ENCODE data around the gene SIRT2. TPM values are rescaled to one million over a fixed set of nuclear protein-coding genes. Genes with fewer than 3 reads are reported as not detected.
A peak's percentile ranks its signal among the peaks of the same experiment; 100 is the strongest.

SIRT2 gene
- total RNA-seq, 6 donors from 2014 or later = 45.2 to 93.2 (median 59.1) TPM

DNA sequence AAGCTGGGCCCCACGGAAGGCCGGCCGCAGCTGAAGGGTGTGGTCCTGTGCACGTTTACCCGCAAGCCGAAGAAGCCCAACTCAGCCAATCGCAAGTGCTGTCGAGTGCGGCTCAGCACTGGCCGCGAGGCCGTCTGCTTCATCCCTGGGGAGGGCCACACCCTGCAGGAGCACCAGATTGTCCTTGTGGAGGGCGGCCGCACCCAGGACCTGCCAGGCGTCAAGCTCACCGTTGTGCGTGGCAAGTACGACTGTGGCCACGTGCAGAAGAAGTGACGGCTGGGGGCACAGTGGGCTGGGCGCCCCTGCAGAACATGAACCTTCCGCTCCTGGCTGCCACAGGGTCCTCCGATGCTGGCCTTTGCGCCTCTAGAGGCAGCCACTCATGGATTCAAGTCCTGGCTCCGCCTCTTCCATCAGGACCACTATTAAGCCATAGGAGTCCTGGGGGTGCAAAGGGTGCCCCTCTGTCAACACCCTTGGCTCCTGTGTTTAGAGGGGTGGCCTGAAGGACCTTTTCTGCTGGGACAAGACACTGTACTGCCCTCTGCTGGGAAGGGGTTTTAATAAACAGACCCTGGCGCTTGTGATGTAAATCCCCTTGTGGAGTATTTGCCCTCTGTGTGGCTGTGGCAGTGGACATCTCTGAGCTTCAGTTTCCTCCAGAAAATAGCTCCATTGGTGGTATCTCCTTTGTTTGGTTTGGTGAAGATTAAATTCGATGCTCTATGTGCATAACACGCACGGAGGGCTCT is 33.2 kb upstream of the SIRT2 start:
- ATAC-seq (ENCODE audit: low FRiP score in 2 of 2) (no peak), DNase-seq (peak in 1 of 2 donors; percentile 85)
- TF ChIP-seq POLR2A (IDR thresholded peaks at IDR 0.05) (no peak), CTCF (IDR thresholded peaks at IDR 0.05) (peak in 1 of 6 experiments; percentile 13), POLR2AphosphoS5 (IDR thresholded peaks at IDR 0.05) (no peak), EP300 (IDR thresholded peaks at IDR 0.05) (no peak)
- Histone ChIP-seq H3K4me1 (peaks cover 16 to 39% (median 19%) of the 10 kb centered on the region in 4 donors), H3K9me3 (peaks cover 0 to 7% (median 0%) of the 10 kb centered on the region in 4 donors), H3K27me3 (no peaks in the 10 kb centered on the region), H3K27ac (no peak overlapping the region), H3K4me3 (no peak overlapping the region), H3K36me3 (peaks cover 0 to 24% (median 5%) of the 10 kb centered on the region in 4 donors)
- 94 to 96% methylated on average over 20 to 28 of the region's 29 CpGs for WGBS, 2 donors

GRCh38 chr19:38931521-38931793 is 32.0 kb upstream of the SIRT2 start:
- WGBS, 2 donors = 20 to 38% methylated on average over 8 of the region's 8 CpGs
- Histone ChIP-seq H3K27me3 (no peaks in the 10 kb centered on the region), H3K4me1 (peaks cover 16 to 39% (median 19%) of the 10 kb centered on the region in 4 donors), H3K36me3 (peaks cover 0 to 24% (median 5%) of the 10 kb centered on the region in 4 donors), H3K4me3 (peak overlapping the region; percentile 65 to 83 (median 70)), H3K27ac (peak overlapping the region; percentile 75 to 89 (median 84)), H3K9me3 (peaks cover 0 to 7% (median 0%) of the 10 kb centered on the region in 4 donors)
- ATAC-seq (ENCODE audit: low FRiP score in 2 of 2) (no peak), DNase-seq (no peak)
- TF ChIP-seq POLR2AphosphoS5 (IDR thresholded peaks at IDR 0.05) = no peak
- no peak for TF ChIP-seq EP300 (IDR thresholded peaks at IDR 0.05)
- TF ChIP-seq CTCF (IDR thresholded peaks at IDR 0.05) = no peak
- TF ChIP-seq POLR2A (IDR thresholded peaks at IDR 0.05) = no peak

GRCh38 chr19:38930776-38931520 is 31.5 kb upstream of the SIRT2 start, which contains the start of gene MRPS12:
Gene MRPS12, plus strand, starts transcription at chr19:38930944. Its CDS starts 351 bp downstream, at chr19:38931295.
- no peak for TF ChIP-seq CTCF (IDR thresholded peaks at IDR 0.05)
- peak; percentile 31 to 48 for TF ChIP-seq POLR2AphosphoS5 (IDR thresholded peaks at IDR 0.05)
- TF ChIP-seq EP300 (IDR thresholded peaks at IDR 0.05) = no peak
- peak in 2 of 4 donors; percentile 61 to 67 for TF ChIP-seq POLR2A (IDR thresholded peaks at IDR 0.05)
- Histone ChIP-seq H3K27ac (peak within 1 kb of the TSS; percentile 75 to 89 (median 84)), H3K4me1 (peaks cover 16 to 39% (median 19%) of the 10 kb centered on the region in 4 donors), H3K27me3 (no peaks in the 10 kb centered on the region), H3K4me3 (peak within 1 kb of the TSS; percentile 65 to 83 (median 70)), H3K9me3 (peaks cover 0 to 7% (median 0%) of the 10 kb centered on the region in 4 donors), H3K36me3 (peaks cover 0 to 24% (median 7%) of the 10 kb centered on the region in 4 donors)
- DNase-seq = peak in 1 of 2 donors; percentile 98
- ATAC-seq (ENCODE audit: low FRiP score in 2 of 2) = peak; percentile 98
- 1% methylated on average over 19 to 37 of the region's 40 CpGs for WGBS, 2 donors

- TF ChIP-seq EP300 (IDR thresholded peaks at IDR 0.05) (peak in 1 of 4 donors; percentile 21), POLR2A (IDR thresholded peaks at IDR 0.05) (no peak), POLR2AphosphoS5 (IDR thresholded peaks at IDR 0.05) (peak in 1 of 2 donors; percentile 41), CTCF (IDR thresholded peaks at IDR 0.05) (peak; percentile 98 to 99 (median 99))
- peak; percentile 96 for ATAC-seq (ENCODE audit: low FRiP score in 2 of 2)
- 4 to 6% methylated on average over 37 of the region's 49 CpGs for WGBS, 2 donors
These were observed 30.7 kb upstream of the SIRT2 start, which contains the start of gene SARS2 for GRCh38 chr19:38929929-38930775. Gene SARS2, minus strand, starts transcription at chr19:38930763. Its CDS starts 27 bp downstream, at chr19:38930736.

More at GRCh38 chr19:38929929-38930775, 30.7 kb upstream of the SIRT2 start, which contains the start of gene SARS2:
- H3K9me3 ChIP-seq = peaks cover 0 to 5% (median 0%) of the 10 kb centered on the region in 4 donors
- DNase-seq = peak; percentile 94 to 97
- H3K27ac ChIP-seq = peak within 1 kb of the TSS; percentile 75 to 89 (median 84)
- H3K36me3 ChIP-seq = peaks cover 0 to 31% (median 10%) of the 10 kb centered on the region in 4 donors
- no peaks in the 10 kb centered on the region for H3K27me3 ChIP-seq
- H3K4me1 ChIP-seq = peaks cover 16 to 39% (median 19%) of the 10 kb centered on the region in 4 donors
- peak within 1 kb of the TSS; percentile 65 to 83 (median 70) for H3K4me3 ChIP-seq
